GM19193 (cell line): Measurements from ENCODE around the gene KCNQ1.

Experiments used
- POLR2A ChIP-seq: IDR thresholded peaks from 4 replicates; pipeline ENCODE4 v1.6.1; 2011; ENCODE audit not compliant: insufficient read depth, insufficient read length; ENCODE audit errors: extremely low read depth

KCNQ1 gene

DNA sequence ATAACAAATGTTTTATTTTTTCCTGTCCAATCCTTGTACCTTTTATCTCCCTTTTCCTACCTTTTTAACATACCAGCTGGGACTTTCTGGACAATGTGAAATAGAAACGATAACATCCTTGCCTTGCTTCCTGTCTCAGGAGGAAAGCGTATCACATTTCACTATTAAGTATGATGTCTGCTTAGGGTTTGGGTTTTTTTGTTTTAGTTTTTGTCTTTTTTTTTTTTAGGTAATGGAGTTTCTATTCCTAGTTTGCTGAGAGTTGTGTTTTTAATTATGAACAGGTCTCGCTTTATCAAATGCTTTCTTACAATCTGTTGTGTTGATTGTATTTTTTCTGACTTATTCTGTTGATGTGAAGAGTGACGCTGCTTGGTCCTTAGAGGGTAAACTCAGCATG lies 319.2 kb downstream of the KCNQ1 start:
- TF ChIP-seq POLR2A = no peak

DNA sequence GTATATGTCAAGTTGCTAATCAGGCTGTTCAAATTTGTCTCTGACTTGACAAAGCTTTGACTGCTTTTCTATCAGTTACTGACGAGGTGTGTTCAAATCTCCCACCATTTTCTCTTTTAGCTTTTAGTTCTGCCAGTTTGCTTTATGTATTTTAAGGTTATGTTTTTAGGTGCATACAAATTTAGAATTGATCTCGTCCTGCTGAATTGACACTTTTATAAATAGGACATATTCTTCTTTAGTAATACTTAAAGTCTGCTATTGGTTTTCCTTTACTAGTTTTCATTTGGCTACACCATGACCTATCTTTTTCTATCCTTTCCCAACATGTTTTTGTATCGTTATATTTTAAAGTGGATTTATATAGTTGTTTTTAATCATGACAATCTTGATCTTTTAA lies 320.7 kb downstream of the KCNQ1 start:
- no peak for TF ChIP-seq POLR2A

DNA sequence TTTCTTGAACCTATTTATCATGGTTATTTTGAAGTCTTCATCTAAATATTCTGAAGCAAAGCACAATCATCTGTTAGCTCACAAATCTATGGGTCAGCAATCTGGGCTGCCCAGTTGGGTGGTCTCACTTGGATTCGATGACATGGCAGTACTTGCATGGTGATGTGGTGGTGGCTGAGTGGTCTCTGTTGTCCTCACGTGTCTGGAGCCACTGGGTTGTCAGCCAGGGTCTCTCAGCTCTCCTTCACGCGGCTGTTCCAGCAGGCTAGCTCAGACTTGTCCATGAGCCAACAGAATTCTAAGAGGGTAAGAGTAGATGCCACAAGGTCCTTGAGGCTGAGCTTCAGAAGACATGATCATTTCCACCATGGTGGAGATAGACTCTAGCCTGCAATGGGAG lies 321.4 kb downstream of the KCNQ1 start:
- TF ChIP-seq POLR2A = no peak

DNA sequence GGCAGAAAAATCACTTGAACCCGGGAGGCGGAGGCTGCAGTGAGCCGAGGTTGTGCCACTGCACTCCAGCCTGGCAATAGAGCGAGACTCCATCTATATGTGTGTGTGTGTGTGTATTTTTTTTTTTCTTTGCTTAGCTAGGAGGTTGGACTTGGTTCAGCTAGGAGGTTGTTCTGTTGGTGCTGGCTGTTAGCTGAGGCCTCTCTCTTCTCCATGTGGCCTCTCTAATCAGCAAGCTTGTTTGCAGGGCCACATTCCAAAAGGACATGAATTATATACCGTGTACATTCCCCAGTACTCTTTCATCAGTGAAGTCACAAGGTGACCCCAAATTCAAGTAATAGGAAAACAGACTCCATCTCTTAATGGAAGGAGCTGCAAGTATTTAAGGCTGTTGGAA lies 322.3 kb downstream of the KCNQ1 start:
- no peak for TF ChIP-seq POLR2A

DNA sequence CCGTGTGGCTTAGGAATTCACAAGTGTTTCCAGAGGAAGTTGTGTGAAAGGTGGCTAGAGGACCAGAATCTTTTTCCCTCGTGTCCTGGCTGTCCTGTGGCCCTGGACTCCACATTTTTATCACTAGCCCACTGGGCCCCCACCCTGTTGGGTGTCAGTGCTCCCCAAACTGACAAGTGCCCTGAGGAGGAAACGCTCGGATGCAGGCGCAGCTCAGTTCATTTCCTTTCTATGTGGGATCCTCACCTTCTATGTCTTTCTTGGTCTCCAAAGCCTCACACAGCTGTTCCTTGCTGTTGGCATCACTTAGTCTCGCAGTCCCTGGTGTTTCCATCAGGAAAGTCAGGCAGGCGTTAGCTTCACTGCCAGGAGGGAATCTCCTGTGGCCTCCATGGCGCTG lies 323.0 kb downstream of the KCNQ1 start:
- no peak for TF ChIP-seq POLR2A

DNA sequence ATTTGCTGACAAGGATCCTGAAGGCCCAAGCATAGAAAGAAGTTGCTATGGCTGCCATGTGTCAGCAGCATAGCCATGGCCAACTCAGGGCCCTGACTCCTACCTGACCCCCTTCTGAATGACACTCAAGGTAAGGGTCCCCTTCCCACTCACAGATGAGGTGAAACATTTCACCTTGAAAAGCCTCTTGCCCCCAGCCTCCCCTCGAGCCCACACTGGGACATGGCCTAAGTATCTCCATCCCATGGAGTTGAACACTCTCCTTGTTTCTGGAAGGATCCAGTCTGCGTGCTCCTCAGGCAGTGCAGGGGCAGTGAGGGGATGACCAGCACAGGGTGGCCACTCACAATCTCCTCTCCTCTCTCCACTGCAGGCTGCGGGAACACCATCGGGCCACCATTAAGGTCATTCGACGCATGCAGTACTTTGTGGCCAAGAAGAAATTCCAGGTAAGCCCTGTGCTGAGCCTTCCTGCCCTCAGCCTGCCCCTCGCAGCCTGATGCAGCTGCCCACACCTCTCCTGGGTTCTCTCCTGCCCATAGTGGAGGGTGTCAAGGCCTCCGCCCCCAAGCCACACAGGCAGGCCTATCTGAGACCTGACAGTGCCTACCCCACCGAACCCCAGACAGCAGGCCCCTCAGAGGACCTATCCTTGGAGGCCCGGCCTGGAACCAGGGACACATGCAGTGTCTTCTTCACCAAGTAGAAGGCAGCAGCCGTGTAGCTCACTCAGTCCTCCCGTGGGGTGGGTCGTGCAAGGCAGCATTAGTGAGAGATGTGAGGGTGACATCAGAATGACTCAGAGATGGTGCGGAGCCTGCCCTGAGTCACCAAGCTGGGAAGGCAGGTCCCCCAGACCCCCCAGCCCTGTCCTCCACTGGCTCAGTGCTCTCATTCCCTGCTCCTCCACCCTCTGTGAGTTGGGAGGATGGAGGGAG lies 323.9 kb downstream of the KCNQ1 start:
- TF ChIP-seq POLR2A = no peak

DNA sequence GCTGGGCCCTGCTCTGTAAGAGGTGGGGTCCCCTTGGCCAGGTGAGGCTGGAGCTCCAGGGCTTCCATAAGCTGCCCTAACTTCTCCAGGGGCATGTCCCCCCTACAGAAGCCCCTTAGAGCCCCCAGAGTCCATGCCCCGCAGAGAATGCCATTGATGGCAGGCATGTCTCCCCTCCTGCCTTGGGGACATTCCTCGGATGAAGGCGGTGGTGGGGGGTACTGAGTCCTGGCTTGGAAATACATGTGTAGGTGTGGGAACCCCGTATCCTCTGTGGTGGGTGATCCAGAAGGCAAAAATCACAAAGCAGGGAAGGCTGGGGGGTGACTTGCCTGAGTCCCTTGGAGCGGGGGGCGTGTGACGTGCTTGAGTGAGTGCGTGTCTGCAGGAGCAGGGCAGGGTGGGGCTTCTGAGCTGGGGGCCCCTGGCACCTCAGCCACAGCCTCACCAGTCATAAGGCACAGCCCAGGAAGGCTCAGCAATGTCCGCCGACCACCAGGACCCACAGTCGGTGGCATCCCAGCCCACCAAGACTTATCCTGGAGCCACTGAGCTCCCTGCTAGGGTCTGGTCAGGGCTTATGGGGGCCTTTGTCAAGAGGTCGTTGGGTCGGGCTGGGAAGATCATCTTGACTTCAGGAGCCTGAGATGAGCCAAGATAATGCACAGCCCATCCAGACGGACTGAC lies 324.7 kb downstream of the KCNQ1 start:
- no peak for TF ChIP-seq POLR2A

DNA sequence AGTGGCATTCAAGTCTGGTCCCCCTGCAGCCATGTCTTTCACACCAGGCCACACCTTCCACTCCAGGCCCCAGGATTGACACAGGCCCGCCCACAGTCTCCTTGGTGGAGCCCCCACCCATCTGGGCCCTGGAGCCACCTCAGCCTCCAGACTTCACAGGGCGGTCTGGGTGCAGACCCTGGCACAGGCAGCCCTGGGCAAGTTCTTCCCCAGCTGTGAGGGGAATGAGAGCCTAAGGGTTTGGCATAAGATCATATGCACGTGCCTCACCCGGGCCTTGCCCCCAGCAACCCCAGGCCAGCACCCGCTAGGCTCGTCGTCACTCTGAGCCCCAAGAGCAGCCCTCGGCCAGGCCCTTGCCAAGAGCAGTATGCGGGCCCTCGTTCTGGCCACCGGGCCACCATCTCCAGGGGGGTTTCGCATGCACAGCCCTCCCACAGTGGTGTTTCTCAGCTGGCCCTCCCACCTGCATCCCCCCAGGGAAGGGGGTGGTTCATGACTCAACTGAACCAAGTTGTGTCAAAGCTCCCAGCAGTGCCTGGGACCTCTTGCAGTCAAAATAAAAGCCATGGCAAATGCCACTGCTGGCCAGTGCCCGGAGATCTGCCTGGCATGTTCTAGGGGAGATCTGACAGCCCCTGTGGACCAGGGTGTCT lies 325.4 kb downstream of the KCNQ1 start:
- TF ChIP-seq POLR2A = no peak

DNA sequence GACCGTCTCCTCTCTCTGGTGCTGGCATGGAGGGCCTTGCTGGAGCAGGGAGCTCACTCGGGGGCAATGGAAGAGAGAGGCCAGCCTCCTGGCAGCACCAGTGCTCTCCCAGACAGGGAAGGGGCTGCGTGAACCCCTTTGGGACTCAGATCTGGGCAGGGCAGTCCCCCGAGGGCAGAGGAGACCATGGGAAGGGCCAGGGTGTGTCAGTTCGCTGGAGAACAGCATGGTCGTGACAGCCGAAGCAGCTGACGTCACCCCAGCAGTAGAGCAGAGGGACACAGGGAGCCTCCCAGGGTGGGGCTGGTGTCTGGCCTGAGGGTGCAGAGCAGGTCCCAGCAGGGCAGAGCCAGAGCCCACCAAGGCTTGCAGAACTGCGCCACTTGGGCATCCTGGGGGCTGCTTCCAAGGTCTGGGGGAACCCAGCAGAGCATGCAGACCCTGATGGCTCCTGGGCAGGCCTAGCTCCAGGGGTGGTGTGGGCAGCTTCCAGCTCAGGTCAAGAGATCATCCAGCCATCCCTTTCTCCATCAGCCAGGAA lies 326.0 kb downstream of the KCNQ1 start:
- TF ChIP-seq POLR2A = no peak

DNA sequence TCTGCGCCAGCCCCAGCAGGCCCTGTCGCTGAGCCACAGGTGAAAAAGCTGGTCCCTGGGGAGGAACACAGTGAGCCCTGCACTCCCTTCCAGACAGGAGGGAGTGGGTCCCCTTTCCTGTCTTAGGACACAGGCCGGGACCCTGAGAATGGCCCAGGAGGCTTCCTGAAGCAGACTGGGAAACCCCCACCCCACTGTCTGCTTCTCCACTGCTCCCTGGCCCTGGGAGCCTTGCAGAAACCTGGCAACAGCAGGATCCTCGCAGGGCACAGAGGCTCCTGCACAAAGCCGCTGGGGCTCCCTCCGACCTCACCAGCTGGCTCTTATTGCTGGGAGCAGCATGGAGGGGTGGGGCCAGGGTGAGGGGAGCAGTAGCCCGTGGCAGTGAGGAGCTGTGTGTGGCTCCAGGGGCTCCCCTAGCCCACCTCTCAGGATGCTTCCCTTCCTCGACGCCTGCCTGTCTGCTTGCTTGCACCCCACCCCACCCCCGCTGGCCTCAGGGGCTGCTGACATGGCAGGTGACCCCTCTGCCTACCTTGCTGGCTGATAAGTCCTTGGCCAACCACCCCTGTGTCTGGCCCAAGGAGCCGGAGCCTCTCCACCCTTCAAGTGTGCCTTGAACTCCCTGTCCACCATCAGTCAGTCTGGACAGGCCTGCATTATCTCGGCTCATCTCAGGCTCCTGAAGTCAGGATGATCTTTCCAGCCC lies 327.1 kb downstream of the KCNQ1 start:
- TF ChIP-seq POLR2A = no peak

DNA sequence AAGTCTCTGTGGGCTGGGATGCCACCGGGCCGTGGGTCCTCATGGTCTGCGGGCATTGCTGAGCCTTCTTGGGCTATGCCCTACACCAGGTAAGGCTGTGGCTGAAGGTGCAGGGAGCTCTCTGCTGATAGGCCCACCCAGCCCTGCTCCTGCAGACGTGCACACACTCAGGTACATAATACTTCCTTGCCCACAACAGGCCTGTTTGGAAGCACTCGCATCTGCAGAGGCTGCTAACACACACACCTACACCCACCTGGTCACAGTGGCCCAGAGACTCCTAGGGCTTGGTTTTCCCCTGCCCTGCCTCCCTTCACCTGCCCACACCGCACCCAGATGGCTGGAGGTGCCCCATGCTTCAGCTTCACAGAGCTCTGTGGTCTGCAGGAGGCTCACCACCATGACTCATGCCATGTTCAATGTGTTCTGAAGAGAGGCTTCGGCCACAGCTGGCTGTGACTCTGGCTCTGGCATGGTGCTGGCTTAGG lies 327.8 kb downstream of the KCNQ1 start:
- TF ChIP-seq POLR2A = no peak

DNA sequence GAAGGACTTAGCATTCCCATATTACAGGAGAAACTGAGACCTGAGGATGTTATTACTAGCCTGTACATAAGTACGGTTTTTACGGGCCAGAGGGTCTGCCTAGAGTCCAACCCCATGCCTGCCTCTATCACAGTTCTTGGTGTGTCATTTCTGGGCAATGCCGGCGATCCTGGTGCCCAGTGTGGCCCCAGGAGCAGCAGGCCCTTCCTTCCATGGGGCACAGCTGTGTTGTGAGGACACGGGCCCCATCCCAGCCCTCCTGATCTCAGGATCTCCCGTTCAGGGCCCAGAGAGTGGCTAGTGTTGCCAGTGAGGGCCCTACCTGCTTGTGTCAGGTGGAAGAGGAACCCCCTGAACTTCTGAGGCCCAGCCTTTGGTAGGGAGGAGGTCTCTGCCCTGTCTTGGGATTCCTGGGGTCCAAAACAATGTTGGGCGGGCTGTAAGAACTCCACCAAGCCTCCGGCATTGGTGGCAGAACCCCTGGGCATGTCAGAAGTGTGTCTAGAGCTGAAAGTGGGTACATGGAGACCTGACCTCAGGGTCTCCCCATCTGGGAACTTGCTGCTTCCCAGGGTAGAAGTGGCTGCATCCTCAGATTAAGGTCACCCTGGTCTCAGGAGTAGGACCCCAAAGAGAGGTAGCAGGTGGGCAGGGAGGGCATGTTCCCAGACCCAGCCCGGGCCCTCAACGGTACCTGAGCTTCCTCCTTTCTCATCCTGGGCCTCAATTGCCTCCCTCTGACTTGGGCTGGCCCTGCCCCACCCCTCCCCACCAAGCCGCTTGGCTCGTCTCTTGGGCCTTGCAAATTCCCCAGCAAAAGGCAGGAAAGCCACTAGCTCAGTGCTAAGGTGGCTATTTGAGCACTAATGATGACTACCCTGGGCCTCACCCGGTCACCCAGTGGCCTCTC lies 329.6 kb downstream of the KCNQ1 start:
- no peak for TF ChIP-seq POLR2A

DNA sequence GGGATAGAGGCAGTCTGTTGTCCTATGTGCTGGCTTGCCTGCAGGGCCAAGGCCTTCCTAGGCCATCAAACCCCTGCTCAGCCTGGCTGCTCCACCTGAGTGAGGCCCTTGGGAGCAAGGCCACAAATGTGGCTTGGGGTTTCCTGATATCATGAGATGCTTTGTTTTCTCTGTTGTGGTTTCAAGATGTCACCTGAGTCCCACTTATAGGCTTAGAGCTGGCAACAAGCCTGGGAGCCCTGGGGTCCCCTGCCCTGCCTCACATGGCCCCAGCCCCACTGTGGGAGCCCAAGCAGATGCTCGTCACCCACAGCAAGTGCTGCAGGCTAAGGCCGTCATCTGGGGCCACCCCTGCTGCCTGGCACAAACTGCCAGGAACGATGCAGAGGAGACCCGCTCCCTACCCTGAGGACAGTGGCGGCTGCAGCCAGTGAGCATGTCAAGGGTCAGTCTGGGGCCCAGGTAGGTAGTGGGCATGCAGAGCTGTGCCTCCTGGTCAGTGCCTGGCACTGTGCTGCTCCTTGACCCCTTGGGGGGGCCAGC lies 330.3 kb downstream of the KCNQ1 start:
- TF ChIP-seq POLR2A = no peak
